Testis (tissue), 3 donors: Measurements from ENCODE around the gene KLHL25. TPM values are rescaled to one million over a fixed set of nuclear protein-coding genes. Genes with fewer than 3 reads are reported as not detected.

Source experiments
- DNase-seq: peaks from one replicate; pipeline ENCODE4 v3.0.0-alpha.2; 2019
- H3K27ac ChIP-seq, 2 donors: fragments of 200-600 bp; sonication (generic); one replicate each; pipeline ENCODE4 v1.5.1; 2019
- H3K27me3 ChIP-seq: fragments of 200-600 bp; sonication (generic); one replicate; pipeline ENCODE4 v1.5.1; 2019
- H3K36me3 ChIP-seq: fragments of 200-600 bp; sonication (generic); one replicate; pipeline ENCODE4 v1.5.1; 2017; ENCODE audit warnings: low read depth; ENCODE audit errors: missing control alignments
- H3K4me1 ChIP-seq: fragments of 200-600 bp; sonication (generic); one replicate; pipeline ENCODE4 v1.5.1; 2019
- H3K4me3 ChIP-seq, 2 donors: fragments of 200-600 bp; sonication (generic); one replicate each; pipeline ENCODE4 v1.5.1; 2017 to 2019
- H3K9me3 ChIP-seq: fragments of 200-600 bp; sonication (generic); one replicate; pipeline ENCODE4 v1.5.1; 2017
- CTCF ChIP-seq, 3 experiments: fragments of 450-650 bp in 2 of 3; fragments of 200-600 bp in 1 of 3; sonication (generic) in 1 of 3; IDR thresholded peaks; one replicate each; pipeline ENCODE4 v1.5.1; 2016 to 2019; ENCODE audit warnings: antibody characterized with exemption in 3 of 3, mild to moderate bottlenecking in 2 of 3, moderate library complexity in 1 of 3
- POLR2A ChIP-seq: fragments of 450-650 bp; IDR thresholded peaks from one replicate; pipeline ENCODE4 v1.6.1; 2017; ENCODE audit warnings: antibody characterized with exemption, mild to moderate bottlenecking, moderate library complexity
- WGBS, 2 donors: methylation state at CpG; one replicate each; pipeline ENCODE4 v1.1.5; 2018; 5-methylcytosine and 5-hydroxymethylcytosine counted together
- intact Hi-C: fragments of 100-400 bp; cut with DNase I; formaldehyde crosslinking; loops from one replicate; pipeline ENCODE4 v1.15.1; 2023; ENCODE audit warnings: low total_unique reads
- polyA plus RNA-seq: library from polyadenylated mRNA; stranded (reverse); fragments of 350-450 nt; fragmentation: Illumina TruSeq; extraction: RNeasy Lipid Tissue Mini Kit (QIAGEN cat#74804); gene quantifications from one replicate; pipeline ENCODE4 v1.2.3, GENCODE V29; 2014; ENCODE audit warnings: low read depth, low replicate concordance; ENCODE audit not compliant: insufficient read depth
- total RNA-seq, 2 donors: library from RNA; depleted of rRNA; stranded (reverse); fragments of >200 nt; gene quantifications; one replicate each; pipeline ENCODE4 v1.2.3, GENCODE V29; 2016

Gene KLHL25
- total and polyA plus RNA-seq, 3 donors from 2014 or later: 19.6 to 50.1 (median 42.6) TPM

DNA sequence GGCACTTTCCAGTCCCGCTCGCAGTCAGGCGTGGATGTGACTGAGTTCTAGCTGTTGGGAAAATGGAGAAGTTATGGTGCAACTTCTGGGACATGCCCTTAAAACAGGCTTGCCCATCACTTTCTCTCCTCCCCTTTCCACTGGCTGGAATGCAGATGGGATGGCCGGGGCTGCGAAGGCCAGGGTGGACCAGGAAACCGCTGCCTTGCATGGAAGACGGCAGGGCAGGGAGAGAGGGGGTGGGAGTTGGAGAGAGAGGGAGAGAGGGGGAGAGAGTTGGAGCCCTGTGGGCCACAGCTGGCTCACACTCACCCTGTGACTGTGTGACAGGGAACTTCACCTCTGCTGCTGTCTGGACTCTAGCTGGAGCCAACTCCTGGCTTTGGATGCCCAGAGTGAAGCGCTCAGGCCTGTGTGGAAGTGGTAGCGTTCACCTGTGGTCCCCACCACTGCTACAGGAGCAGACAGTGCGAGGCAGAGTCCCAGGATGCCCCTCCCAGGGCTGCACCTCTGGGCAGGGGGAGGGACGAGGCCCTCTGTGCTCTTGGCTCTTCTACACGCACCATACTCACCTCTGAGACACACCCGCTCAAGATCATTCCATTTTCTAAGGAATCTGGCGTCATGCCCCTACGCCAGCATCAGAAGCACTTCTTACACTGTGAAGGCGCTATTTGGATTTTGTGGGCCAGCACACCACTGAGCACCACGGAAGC is 36.6 kb downstream of the KLHL25 start:
- TF ChIP-seq CTCF (IDR thresholded peaks at IDR 0.05): no peak
- TF ChIP-seq POLR2A: no peak
- Histone ChIP-seq H3K4me1 (peaks cover 49% of the 10 kb centered on the region), H3K9me3 (no peaks in the 10 kb centered on the region), H3K4me3 (no peak overlapping the region), H3K27me3 (no peaks in the 10 kb centered on the region), H3K36me3 (no peaks in the 10 kb centered on the region), H3K27ac (no peak overlapping the region)
- intact Hi-C loops: no loop called here
- 92 to 96% methylated on average over 14 to 17 of the region's 17 CpGs for WGBS, 2 donors
- no peak for DNase-seq

- 86 to 91% methylated on average over 10 to 13 of the region's 13 CpGs for WGBS, 2 donors
- TF ChIP-seq CTCF (IDR thresholded peaks at IDR 0.05) (no peak), POLR2A (no peak)
- no peaks in the 10 kb centered on the region for H3K9me3 ChIP-seq
- H3K27ac ChIP-seq: no peak overlapping the region
- peaks cover 53% of the 10 kb centered on the region for H3K4me1 ChIP-seq
- H3K36me3 ChIP-seq: no peaks in the 10 kb centered on the region
- H3K27me3 ChIP-seq: no peaks in the 10 kb centered on the region
- no peak overlapping the region for H3K4me3 ChIP-seq
- DNase-seq: no peak
- intact Hi-C loops: no loop called here
Observed at GRCh38 chr15:85757073-85757938, 37.4 kb downstream of the KLHL25 start.

DNA sequence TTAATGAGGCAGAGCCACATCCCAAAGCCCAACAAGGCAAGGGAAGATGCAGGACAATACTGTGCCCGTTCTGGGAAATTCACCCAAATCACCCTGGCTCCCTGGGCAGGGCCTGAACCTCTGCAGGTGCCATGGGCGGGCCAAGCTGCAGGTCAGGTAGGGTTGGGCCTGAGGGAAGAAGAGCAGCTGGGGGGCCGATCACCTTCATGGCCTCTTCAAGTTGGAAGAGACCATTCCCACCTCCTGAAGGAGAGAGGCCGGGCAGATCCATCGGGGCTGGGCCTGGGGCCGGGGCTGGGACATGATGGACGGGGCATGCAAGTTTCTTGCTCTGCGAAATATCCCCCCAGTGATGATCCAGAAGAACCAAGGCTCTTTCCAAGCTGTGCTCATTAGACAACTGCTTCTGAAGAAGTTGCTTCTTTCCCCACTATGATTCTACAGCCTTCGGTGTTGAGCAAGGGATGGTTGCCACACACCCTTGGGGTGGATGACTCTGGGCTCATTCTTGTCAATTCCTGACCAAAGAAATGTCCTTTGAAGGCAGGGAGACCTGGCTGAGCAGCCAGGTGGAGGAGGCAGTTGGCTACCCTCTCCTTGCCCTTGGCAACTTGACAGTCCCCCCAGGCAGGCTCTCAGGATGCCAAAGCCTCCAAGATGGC is 38.2 kb downstream of the KLHL25 start:
- intact Hi-C loops: no loop called here
- no peaks in the 10 kb centered on the region for H3K27me3 ChIP-seq
- no peak for TF ChIP-seq POLR2A
- no peak for TF ChIP-seq CTCF (IDR thresholded peaks at IDR 0.05)
- H3K27ac ChIP-seq: no peak overlapping the region
- H3K9me3 ChIP-seq: no peaks in the 10 kb centered on the region
- no peak overlapping the region for H3K4me3 ChIP-seq
- 96% methylated on average over 7 to 9 of the region's 9 CpGs for WGBS, 2 donors
- peaks cover 50% of the 10 kb centered on the region for H3K4me1 ChIP-seq
- no peak for DNase-seq
- H3K36me3 ChIP-seq: no peaks in the 10 kb centered on the region

DNA sequence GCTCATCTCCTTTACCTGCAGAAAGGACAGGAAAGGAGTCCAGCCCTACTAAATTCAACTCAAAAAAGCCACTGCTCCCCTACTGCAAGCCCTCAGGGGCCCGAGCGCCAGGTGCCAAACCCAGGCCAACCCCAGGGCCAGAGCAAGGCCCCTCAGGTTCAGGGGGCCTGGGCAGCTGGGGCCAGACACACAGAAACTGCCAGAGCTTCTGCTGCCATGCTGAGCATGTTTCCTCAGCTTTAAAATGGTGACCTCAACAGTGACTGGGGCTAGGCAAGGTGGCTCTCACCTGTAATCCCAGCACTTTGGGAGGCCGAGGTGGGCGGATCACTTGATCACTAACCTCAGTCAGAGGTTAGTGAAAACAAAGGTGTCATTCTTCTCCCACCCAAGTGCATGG is 38.8 kb downstream of the KLHL25 start:
- intact Hi-C loops: no loop called here
- H3K36me3 ChIP-seq: no peaks in the 10 kb centered on the region
- H3K4me1 ChIP-seq: peaks cover 51% of the 10 kb centered on the region
- H3K9me3 ChIP-seq: no peaks in the 10 kb centered on the region
- no peak overlapping the region for H3K27ac ChIP-seq
- no peaks in the 10 kb centered on the region for H3K27me3 ChIP-seq
- WGBS, 2 donors: 95 to 98% methylated on average over 2 to 4 of the region's 4 CpGs
- DNase-seq: no peak
- TF ChIP-seq CTCF (IDR thresholded peaks at IDR 0.05) (no peak), POLR2A (no peak)
- H3K4me3 ChIP-seq: no peak overlapping the region
